NCI-H1105 (cell line): Measurements from ENCODE around the gene CCDC175.
A peak's percentile ranks its signal among the peaks of the same experiment; 100 is the strongest.

ENCODE experiments used
- DNase-seq: peaks from one replicate; lab custom pipeline; 2025; lab: John Stamatoyannopoulos, UW

The CCDC175 gene

DNA sequence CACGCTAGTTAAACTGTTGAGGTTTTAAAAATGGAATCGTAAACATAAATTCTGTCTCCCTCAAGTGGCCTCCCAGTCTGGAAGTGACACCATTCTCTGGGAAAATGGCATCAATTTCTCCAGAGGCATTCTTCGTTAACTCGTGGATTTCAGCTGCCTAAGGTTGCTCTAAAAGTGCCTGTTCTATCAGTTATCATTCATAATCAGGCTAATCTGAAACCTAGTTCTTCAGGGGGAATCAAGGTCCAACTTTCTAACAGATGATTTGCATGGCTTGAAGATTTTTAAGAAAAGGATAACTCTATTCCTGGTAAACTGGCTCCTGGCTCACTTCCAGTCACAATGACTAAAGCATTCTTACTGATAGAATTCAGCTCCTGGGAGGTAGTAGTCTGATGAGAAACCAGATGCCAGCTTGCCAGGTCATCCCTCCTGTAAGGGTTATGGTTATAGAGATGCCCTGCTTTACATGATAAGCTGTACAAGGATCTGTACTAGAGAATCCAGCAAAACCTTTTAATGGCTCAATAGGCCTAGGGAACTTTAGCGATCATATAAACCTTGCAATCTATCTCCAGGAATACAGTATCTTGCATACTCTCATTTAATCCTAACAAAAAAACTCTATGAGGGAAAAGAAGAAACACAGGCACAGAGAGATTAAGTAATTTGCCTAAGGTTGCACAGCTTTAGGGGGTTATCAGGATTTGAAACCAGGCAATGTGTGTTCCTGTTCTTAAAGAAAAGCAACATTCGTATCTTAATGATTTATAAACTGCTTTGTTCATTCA, 93.9 kb downstream of the CCDC175 start:
- no peak for DNase-seq

GRCh38 chr14:59481871-59482540, 94.6 kb downstream of the CCDC175 start:
- no peak for DNase-seq

DNA sequence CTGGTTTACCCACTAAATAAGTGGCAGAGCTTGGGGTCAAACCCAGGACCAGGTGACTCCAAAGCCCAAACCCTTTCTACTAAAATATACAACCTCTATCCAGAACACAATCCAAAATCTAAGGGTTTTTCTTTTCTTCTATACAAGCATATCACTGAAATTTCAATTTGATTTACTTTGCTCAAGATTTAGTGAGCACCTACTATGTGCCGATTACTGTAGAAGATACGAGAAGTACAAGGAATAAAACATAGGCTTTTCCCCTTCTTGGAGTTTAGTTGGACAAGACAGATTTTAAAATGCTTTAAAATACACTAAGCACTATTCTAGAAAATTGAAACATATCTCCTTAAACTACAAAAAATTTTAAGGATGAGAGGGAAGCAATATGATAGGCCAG, 95.2 kb downstream of the CCDC175 start:
- no peak for DNase-seq

GRCh38 chr14:59480166-59480565, 96.4 kb downstream of the CCDC175 start:
- DNase-seq, result no peak

DNA sequence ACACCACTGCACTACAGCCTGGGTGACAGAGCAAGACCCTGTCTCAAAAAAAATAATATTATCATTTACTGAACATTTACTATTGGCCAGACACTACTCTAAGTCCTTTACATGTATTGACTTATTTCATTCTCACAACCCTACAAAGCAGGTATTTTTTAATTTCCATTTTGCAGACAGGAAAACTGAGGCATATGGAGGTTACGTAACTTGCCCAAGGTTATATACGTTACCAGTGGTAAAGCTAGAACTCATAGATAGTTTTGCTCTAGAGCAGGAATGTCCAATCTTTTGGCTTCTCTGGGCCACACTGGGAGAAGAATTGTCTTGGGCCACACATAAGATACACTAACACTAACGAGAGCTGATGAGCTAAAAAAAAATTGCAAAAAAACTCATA, 98.1 kb downstream of the CCDC175 start:
- no peak for DNase-seq

DNA sequence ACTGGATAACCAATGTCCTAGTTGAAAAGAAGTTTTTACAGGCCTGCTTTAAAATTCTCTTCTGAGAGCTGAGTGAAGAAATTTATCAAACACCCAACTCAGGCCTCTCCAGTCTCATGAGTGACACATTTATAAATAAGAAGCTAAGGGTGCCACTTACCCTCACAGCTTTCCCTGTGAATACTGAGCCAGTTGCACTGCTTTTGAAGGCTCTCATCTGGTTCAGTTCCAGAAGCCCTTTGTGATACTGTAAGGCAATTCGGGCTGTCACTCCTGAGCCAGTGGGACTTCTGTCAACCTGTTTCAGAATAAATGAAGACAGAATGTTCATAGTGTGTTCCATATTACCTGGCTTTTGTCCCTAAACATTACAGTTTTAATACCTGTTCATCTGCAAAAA, 100.9 kb downstream of the CCDC175 start:
- no peak for DNase-seq

GRCh38 chr14:59474172-59474571, 102.4 kb downstream of the CCDC175 start:
- DNase-seq, result no peak

DNA sequence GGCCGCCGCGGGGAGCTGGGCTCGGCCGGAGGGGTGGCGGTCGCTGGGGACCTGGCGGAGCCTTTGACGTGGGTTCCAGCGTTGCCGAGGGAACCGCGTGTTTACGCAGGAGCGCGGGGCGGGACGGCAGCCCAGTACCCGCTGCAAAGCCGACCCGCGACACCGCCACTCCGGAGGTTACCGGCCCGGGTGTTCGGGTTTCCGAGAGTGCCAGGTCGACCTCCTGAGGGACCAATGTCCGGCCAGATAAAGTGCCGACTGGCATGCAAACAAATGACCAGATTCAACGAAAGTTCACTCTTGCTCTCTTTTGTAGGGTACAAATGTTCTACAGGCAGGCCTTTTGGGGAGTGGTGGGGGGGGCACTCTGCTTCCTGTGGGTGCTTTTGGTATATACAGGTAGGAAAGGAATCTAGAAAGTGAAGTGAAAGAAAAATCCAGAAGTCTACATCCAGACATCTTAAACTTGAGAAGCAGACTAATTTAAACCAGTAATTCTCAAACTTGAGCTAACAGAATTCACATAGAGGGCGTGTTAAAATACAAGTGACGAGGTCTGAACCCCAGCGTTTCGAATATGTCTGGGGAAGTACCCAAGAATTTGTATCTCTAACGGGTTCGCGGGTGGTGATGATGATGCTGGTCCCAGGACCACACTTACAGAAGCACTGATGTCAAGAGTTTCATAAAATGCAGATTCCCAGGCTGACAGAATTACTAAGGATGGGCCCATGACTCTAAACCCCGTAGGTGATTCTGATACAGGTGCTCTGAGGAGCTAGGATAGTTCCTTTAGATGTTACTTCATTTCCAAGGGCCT, 111.1 kb downstream of the CCDC175 start, which contains the start of gene GPR135:
TSS of gene GPR135 (minus strand) at position 65 of the 820 bp plus-strand sequence. CDS start 154 bp downstream, outside the sequence.
- DNase-seq, result peak; percentile 64

DNA sequence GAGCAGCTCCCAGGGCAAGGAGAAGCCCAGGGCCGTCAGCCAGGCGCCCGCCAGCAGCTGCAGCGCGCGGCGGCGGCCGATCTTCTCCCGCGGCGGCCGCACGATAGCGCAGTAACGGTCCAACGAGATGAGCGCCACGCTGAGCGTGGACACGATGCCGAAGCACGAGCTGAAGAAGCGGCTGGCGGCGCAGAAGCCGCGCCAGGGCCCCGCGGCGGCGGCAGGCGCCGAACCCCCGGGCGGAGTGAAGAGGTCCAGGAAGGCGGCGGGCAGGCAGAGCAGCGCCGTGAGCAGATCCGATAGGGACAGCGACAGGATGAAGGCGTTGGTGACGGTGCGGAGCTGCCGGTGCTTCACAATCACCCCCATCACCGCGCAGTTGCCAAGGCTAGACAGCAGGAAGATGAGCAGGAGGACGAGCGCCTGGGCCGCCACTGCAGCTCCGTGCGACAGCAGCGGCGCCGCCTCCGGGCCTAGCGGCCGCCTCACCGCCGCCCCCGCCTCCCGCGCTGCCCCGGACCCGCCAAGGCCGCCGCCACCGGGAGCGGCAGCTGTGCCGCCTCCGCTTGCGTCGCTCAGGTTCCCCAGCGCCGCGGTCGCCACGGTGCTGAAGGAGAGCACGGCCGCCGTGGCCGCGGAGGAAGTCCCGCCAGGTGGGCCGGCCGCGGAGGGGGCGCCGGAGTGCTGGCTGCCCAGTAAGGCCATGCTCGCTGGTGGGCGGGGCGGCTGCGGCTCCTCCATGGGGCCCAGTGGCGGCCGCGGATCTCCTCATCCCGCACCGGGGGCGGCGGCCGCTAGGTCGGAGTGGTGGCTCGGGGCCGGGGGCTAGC, 111.9 kb downstream of the CCDC175 start:
- peak; percentile 64 for DNase-seq

DNA sequence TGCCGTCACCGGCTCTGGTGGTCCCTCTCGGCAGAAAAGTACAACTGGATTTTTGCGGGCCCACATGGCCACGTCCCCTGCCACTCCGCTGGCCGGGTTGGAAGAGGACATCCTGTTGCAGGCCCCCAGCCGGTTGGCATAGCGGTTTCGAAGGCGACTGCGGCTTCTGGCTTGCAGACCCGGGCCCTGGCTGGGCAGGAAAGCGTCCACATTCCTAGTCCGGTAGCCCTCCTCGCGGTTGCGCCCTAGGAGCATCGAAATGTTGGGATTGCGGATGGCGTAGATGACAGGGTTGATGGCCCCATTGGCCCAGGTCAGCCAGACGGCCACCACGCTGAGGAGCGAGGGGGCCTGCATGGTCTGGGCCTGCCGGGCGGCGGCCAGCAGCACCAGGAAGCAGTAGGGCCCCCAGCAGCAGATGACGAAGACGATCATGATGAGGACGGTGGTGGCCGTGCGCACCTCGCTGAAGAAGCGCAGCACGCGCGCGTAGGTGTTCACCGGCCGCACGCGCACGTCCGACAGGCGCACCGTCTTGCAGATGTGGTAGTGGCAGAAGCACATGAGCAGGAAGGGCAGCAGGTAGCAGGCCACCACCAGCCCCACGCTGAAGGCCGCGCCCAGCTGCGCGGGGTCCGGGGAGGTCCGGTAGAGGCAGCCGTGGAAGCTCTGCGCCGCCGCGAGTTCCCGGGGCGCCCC, 112.7 kb downstream of the CCDC175 start:
- DNase-seq, result no peak

GRCh38 chr14:59461891-59462290, 114.7 kb downstream of the CCDC175 start:
- no peak for DNase-seq

DNA sequence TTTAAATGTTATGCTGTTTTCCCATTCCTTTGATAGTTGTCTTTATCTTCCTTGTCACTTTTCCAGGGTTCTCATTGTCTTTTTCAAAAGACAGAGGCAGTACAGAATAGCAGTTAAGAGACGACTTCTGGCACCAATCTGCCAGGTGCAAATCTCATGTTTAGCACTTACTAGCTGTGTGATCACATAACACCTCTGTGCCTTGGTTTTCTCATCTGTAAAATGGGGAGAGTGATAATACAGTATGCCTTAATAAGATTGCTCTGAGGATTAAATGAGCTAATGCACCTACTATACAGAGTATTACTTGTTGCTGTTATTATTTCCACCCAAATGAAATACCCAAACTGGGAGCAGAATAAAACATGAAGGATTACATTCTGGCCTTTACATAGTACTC, 116.2 kb downstream of the CCDC175 start:
- DNase-seq, result no peak

DNA sequence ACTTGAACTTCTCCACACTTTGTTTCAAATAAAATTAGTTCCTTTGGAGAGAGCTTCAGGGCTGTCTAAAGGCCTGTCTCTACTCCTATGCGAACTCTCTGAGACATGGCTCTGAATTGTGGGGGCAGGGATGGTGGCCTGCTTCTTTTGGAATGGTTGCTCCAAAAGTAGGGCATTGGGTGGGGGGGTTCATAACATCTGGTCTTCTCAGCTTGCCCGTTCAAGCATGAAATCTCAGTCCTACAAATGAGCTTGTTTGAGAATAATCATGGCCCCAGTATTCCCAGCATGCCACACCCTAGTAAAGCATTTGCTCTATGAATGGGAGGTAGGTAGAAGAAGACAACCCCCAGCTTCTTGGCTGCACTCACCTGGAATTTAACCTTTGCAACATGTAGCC, 118.1 kb downstream of the CCDC175 start:
- no peak for DNase-seq

DNA sequence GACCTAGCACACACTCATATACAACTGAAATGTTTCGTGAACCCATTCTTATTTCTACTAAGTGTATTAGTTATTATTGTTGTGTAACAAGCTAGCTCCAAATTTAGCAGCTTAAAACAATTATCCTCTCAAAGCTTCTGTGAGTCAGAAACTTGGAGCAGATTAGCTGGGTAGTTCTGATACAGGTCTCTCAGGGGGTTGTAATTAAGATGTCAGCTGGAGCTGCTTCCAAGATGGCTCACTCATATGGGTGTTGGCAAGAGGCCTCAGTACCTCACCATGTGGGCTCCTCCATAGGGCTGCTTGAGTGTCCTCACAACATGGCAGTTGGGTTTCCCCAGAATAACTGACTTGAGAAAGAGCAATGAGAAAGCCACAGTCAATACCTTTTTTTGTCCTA, 121.2 kb downstream of the CCDC175 start:
- DNase-seq, result no peak
